GM03348 (cell line): ENCODE data around the gene NFIC.
"Not testable (repeated sequence)": the region's sequence is repeated elsewhere in the genome, so short reads cannot be mapped to it uniquely, and the experiment has no call there.

Experiments
- DNase-seq: peaks from one replicate; pipeline ENCODE4 v3.0.0; 2012; ENCODE audit warnings: low spot score

Gene NFIC

GRCh38 chr19:3494051-3494450 lies 127.7 kb downstream of the NFIC start:
- DNase-seq: peak; percentile 65

- no peak for DNase-seq
These were observed 128.2 kb downstream of the NFIC start for GRCh38 chr19:3494559-3494958.

GRCh38 chr19:3496392-3497273 lies 130.2 kb downstream of the NFIC start:
- no peak for DNase-seq

- no peak for DNase-seq
These were observed 131.6 kb downstream of the NFIC start for GRCh38 chr19:3497757-3498520.

- DNase-seq: no peak
These were observed 133.5 kb downstream of the NFIC start for GRCh38 chr19:3499738-3500428.

GRCh38 chr19:3500429-3501101 lies 134.2 kb downstream of the NFIC start, which contains the start of gene DOHH:
Gene DOHH, minus strand, starts transcription at chr19:3500674. Its CDS starts 3,860 bp downstream, at chr19:3496814.
- peak; percentile 98 for DNase-seq

- DNase-seq: no peak
These were observed 135.4 kb downstream of the NFIC start for GRCh38 chr19:3501780-3502179.

- no peak for DNase-seq
These were observed 136.7 kb downstream of the NFIC start for GRCh38 chr19:3503036-3503572.

GRCh38 chr19:3504735-3505134 lies 138.4 kb downstream of the NFIC start:
- DNase-seq: no peak

GRCh38 chr19:3505598-3506383 lies 139.4 kb downstream of the NFIC start, which contains the start of gene FZR1:
Gene FZR1, plus strand, starts transcription at chr19:3506311. Its CDS starts 16,679 bp downstream, at chr19:3522990.
- peak; percentile 100 for DNase-seq

- DNase-seq: peak; percentile 60
These were observed 140.3 kb downstream of the NFIC start for GRCh38 chr19:3506384-3507340.

- DNase-seq: peak; percentile 62
These were observed 141.2 kb downstream of the NFIC start for GRCh38 chr19:3507371-3508120.

GRCh38 chr19:3508121-3508661 lies 141.8 kb downstream of the NFIC start:
- DNase-seq: not testable (repeated sequence)

- DNase-seq: no peak
These were observed 142.6 kb downstream of the NFIC start for GRCh38 chr19:3508771-3509535.

- peak; percentile 52 for DNase-seq
These were observed 143.2 kb downstream of the NFIC start for GRCh38 chr19:3509566-3509989.

- no peak for DNase-seq
These were observed 144.3 kb downstream of the NFIC start for GRCh38 chr19:3510727-3511126.

- DNase-seq: no peak
These were observed 145.3 kb downstream of the NFIC start for GRCh38 chr19:3511506-3512251.
